GM18520 (cell line): Measurements from ENCODE around the gene TMX1.

Experiments
- ATAC-seq: cut with Tn5 transposase; IDR thresholded peaks from one replicate; pipeline ENCODE4 v1.9.1; 2021; ENCODE audit not compliant: unreplicated experiment

The TMX1 gene

GRCh38 chr14:51293149-51293911 lies 53.3 kb downstream of the TMX1 start:
- no peak for ATAC-seq

- no peak for ATAC-seq
Measured at GRCh38 chr14:51293912-51294389, 53.9 kb downstream of the TMX1 start.

GRCh38 chr14:51294951-51295525 lies 55.0 kb downstream of the TMX1 start:
- no peak for ATAC-seq

DNA sequence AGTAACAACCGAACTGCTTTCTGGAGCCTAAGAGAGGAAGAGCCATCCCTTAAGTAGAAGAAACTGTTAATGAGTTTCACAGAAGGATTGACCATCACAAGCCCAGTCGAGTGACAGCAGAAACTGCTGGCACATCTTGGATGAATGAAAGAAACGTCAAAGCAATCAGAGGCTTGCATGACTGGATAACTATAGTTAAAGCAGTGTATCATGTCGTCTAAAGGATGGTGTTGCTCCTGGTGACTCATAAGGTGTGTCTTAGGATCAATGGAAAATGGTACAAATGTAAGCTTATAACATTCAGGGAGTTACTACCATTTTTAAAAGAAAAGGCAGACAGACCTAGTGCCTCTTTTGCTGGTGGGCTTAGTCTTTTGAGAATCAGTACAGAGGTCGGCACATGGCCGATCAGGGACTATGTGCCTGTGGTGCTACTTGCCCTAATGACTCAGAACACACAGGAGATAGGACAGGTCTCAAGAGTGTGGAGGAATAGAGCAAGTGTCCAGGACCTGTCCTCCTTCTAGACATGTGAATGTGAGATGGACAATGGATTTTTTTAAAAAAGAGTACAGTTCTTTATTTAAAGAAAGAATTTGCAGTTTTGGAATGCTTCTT lies 55.7 kb downstream of the TMX1 start:
- no peak for ATAC-seq

DNA sequence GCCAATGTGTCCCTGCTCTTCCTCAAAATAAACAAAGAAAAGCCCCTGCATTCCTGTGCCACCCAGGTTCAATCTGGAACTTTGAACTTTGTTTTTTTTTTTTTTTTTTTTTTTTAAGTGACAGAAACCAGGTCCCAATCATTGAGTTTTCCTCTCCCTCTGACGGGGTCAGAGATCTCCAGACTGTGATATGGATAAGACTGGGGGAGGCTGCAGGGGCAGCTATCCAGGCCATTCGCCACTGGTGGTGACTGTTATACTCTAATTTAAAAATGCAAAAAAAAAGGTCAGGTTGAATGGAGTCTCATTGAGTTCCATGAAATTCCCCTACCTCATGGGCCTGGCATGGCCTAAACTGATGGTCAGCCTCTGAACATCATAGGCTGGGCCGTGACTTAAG lies 57.0 kb downstream of the TMX1 start:
- ATAC-seq = no peak

GRCh38 chr14:51298895-51299294 lies 58.8 kb downstream of the TMX1 start:
- ATAC-seq = no peak

DNA sequence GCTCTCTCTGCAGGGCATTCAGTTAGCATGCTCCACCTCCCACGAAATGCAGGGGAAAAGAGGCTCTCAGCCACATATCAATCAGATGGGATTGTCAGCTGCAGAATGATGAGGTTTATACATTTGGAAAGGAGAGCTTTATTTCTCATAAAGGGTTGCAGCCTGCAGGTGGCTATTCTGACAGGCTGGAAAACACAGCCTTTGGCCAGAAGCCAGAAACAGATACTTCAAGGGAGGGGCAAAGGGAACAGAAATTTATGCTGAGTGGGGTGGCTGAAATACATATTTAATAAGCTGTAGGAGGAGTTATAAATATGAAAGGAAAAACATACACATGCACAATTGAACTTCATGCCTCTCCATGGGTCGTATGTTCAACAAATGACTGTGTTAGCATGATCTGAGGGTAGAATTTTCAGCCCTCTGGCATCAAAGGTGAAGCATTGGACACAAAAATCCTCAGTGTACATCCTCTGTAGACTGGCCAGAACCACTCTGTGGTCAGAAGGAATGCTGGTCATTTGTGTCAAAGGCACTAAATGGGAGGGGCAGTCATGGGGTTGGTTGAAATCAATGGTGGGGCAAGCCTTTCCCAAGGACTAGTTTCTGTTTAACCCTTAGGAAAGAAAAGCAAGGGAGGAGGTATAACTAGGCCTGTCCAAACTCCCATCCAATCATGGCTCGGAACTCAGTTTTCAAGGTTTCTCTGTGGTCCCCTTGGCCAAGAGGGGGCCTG lies 62.4 kb downstream of the TMX1 start:
- ATAC-seq = no peak

- no peak for ATAC-seq
Measured at GRCh38 chr14:51304438-51304837, 64.4 kb downstream of the TMX1 start.

- ATAC-seq = no peak
Measured at GRCh38 chr14:51304941-51305340, 64.9 kb downstream of the TMX1 start.

- no peak for ATAC-seq
Measured at GRCh38 chr14:51305751-51306150, 65.7 kb downstream of the TMX1 start.
